ENCODE results near the gene EFS.

The EFS gene

GRCh38 chr14:23358553-23359166 is 6.3 kb downstream of the EFS start:
- no peak for DNase-seq (ENCODE audit: low read depth)

GRCh38 chr14:23358042-23358441 is 6.9 kb downstream of the EFS start:
- no peak for DNase-seq (ENCODE audit: low read depth)

GRCh38 chr14:23357261-23357660 is 7.7 kb downstream of the EFS start:
- DNase-seq (ENCODE audit: low read depth), result no peak

- DNase-seq (ENCODE audit: low read depth), result no peak
Measured at GRCh38 chr14:23356662-23357061, 8.3 kb downstream of the EFS start.

GRCh38 chr14:23355871-23356435 is 9.0 kb downstream of the EFS start:
- DNase-seq (ENCODE audit: low read depth), result no peak

- DNase-seq (ENCODE audit: low read depth), result no peak
Measured at GRCh38 chr14:23354990-23355389, 10.0 kb downstream of the EFS start.

GRCh38 chr14:23353433-23353780 is 11.6 kb downstream of the EFS start:
- DNase-seq (ENCODE audit: low read depth), result no peak

- peak; percentile 56 for DNase-seq (ENCODE audit: low read depth)
Measured at GRCh38 chr14:23352506-23353432, 12.2 kb downstream of the EFS start, which contains the start of gene SLC22A17. TSS of gene SLC22A17 (minus strand) at chr14:23352887.

- DNase-seq (ENCODE audit: low read depth), result no peak
Measured at GRCh38 chr14:23351681-23352505, 13.1 kb downstream of the EFS start.

GRCh38 chr14:23349156-23349845 is 15.7 kb downstream of the EFS start:
- no peak for DNase-seq (ENCODE audit: low read depth)

- DNase-seq (ENCODE audit: low read depth), result no peak
Measured at GRCh38 chr14:23348297-23348655, 16.7 kb downstream of the EFS start.

GRCh38 chr14:23347406-23348296 is 17.3 kb downstream of the EFS start:
- no peak for DNase-seq (ENCODE audit: low read depth)

GRCh38 chr14:23346693-23347405 is 18.1 kb downstream of the EFS start:
- no peak for DNase-seq (ENCODE audit: low read depth)

GRCh38 chr14:23345987-23346692 is 18.8 kb downstream of the EFS start:
- DNase-seq (ENCODE audit: low read depth), result no peak

GRCh38 chr14:23344481-23344880 is 20.5 kb downstream of the EFS start:
- no peak for DNase-seq (ENCODE audit: low read depth)

- DNase-seq (ENCODE audit: low read depth), result no peak
Measured at GRCh38 chr14:23339506-23340268, 25.3 kb downstream of the EFS start.

- DNase-seq (ENCODE audit: low read depth), result no peak
Measured at GRCh38 chr14:23335623-23336022, 29.3 kb downstream of the EFS start.

GRCh38 chr14:23327947-23328744 is 36.8 kb downstream of the EFS start:
- peak; percentile 71 for DNase-seq (ENCODE audit: low read depth)
